DLD1 (cell line): Measurements from ENCODE around the gene TBX4.
"Not testable (repeated sequence)": the region's sequence is repeated elsewhere in the genome, so short reads cannot be mapped to it uniquely, and the experiment has no call there.

Experiments used
- in situ Hi-C: cut with HindIII; loops from 2 replicates; pipeline ENCODE4 v1.10.0; 2017; ENCODE audit warnings: low sequenced_read_pairs

TBX4 gene

GRCh38 chr17:61496174-61496956, 44.1 kb downstream of the TBX4 start:
- in situ Hi-C loops, result no loop called here

- in situ Hi-C loops, result no loop called here
Observed at GRCh38 chr17:61496957-61497653, 44.9 kb downstream of the TBX4 start.

GRCh38 chr17:61498042-61498994, 46.1 kb downstream of the TBX4 start:
- in situ Hi-C loops, result no loop called here

GRCh38 chr17:61499632-61500031, 47.4 kb downstream of the TBX4 start:
- in situ Hi-C loops, result no loop called here

GRCh38 chr17:61500287-61500686, 48.1 kb downstream of the TBX4 start:
- in situ Hi-C loops, result no loop called here

- in situ Hi-C loops, result no loop called here
Observed at GRCh38 chr17:61502292-61502691, 50.1 kb downstream of the TBX4 start.

- in situ Hi-C loops, result no loop called here
Observed at GRCh38 chr17:61503961-61504360, 51.7 kb downstream of the TBX4 start.

GRCh38 chr17:61504697-61505096, 52.5 kb downstream of the TBX4 start:
- in situ Hi-C loops, result no loop called here

- in situ Hi-C loops, result no loop called here
Observed at GRCh38 chr17:61505846-61506627, 53.8 kb downstream of the TBX4 start.

GRCh38 chr17:61507383-61508066, 55.3 kb downstream of the TBX4 start:
- in situ Hi-C loops, result no loop called here

GRCh38 chr17:61508912-61509311, 56.7 kb downstream of the TBX4 start:
- in situ Hi-C loops, result no loop called here

GRCh38 chr17:61509454-61509853, 57.2 kb downstream of the TBX4 start:
- in situ Hi-C loops, result not testable (repeated sequence)

- in situ Hi-C loops, result no loop called here
Observed at GRCh38 chr17:61510237-61510636, 58.0 kb downstream of the TBX4 start.

GRCh38 chr17:61510991-61511390, 58.8 kb downstream of the TBX4 start:
- in situ Hi-C loops, result no loop called here

GRCh38 chr17:61511480-61512182, 59.4 kb downstream of the TBX4 start:
- in situ Hi-C loops, result no loop called here

- in situ Hi-C loops, result no loop called here
Observed at GRCh38 chr17:61514491-61514890, 62.3 kb downstream of the TBX4 start.

- in situ Hi-C loops, result no loop called here
Observed at GRCh38 chr17:61517265-61517664, 65.0 kb downstream of the TBX4 start.

GRCh38 chr17:61517843-61518606, 65.8 kb downstream of the TBX4 start:
- in situ Hi-C loops, result no loop called here

- in situ Hi-C loops, result no loop called here
Observed at GRCh38 chr17:61519139-61519538, 66.9 kb downstream of the TBX4 start.
